Measurements from ENCODE around the gene ARID5B. TPM values are rescaled to one million over a fixed set of nuclear protein-coding genes. Genes with fewer than 3 reads are reported as not detected.

ARID5B gene
- total and polyA plus RNA-seq, 2 of the 4 experiments (the other 2 are of a cell fraction) = 41.0 to 125 TPM

DNA sequence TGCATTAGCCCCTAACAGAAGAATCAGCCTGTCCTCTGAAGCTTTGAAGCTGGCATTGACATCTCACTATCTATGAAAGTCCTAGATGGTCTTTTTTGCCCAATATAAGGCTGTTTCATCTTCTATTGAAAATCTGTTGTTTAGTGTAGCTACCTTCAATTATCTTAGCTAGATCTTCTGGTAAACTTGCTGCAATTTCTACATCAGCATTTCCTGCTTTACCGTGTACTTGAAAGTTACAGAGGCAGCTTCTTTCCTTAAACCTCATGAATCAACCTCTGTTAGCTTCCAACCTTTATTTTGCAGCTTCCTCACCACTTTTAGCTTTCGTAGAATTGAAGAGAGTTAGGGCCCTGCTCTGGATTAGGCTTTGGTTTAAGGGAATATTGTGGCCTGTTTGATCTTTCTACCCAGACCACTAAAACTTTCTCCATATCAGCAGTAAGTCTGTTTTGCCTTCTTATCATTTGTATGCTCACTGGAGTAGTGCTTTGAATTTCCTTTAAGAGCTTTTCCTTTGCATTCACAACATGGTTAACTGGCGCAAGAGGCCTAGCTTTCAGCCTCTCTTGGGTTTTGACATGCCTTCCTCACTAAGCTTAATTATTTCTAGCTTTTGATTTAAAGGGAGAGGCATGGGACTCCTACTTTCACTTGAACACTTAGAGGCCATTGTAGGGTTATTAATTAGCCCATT, 32.5 kb downstream of the ARID5B start:
- Histone ChIP-seq H2BK15ac (ENCODE audit: low read depth, low read length) (no peak overlapping the region), H3K18ac (ENCODE audit: low read depth, low read length) (no peak overlapping the region), H3K27me3 (ENCODE audit: control insufficient read depth, insufficient read depth, low read length) (no peaks in the 10 kb centered on the region), H3K4me1 (ENCODE audit: control insufficient read depth, insufficient read depth, low read length) (peaks cover 11% of the 10 kb centered on the region), H3K56ac (ENCODE audit: extremely low read depth, insufficient read depth, low read length) (no peak overlapping the region), H4K5ac (ENCODE audit: low read depth, low read length) (no peak overlapping the region; the same call in 1 of the 2 replicates), H3K9me1 (ENCODE audit: insufficient read depth, low read length) (peaks cover 3% of the 10 kb centered on the region; the same call in 1 of the 2 replicates), H3K14ac (replicated peaks; ENCODE audit: low read depth, low read length) (no peak overlapping the region), H2AK5ac (ENCODE audit: low read depth, low read length) (no peak overlapping the region), H2AFZ (replicated peaks; ENCODE audit: low read length, poor library complexity) (no peak overlapping the region), H3K9me3 (ENCODE audit: control insufficient read depth, insufficient read depth, low read length) (no peaks in the 10 kb centered on the region), H2BK20ac (ENCODE audit: low read depth, low read length) (no peak overlapping the region), H3K27ac (ENCODE audit: insufficient read depth, low read length) (no peak overlapping the region), H3K9ac (ENCODE audit: low read depth, low read length) (no peak overlapping the region), H3K4me2 (ENCODE audit: low read depth, low read length) (no peak overlapping the region), H3K23ac (ENCODE audit: low read depth, low read length) (no peak overlapping the region), H4K91ac (ENCODE audit: insufficient read depth, low read depth, low read length) (no peak overlapping the region), H2BK5ac (ENCODE audit: low read depth, low read length, poor library complexity, severe bottlenecking) (no peak overlapping the region), H2AK9ac (replicated peaks; ENCODE audit: low read depth, low read length, poor library complexity) (no peak overlapping the region), H2BK120ac (ENCODE audit: low read depth, low read length) (no peak overlapping the region), H3K4ac (ENCODE audit: low read depth, low read length) (no peak overlapping the region), H3K79me1 (ENCODE audit: low read depth in 1 of 2, low read length in 2 of 2) (peaks cover 48 to 74% of the 10 kb centered on the region in 2 experiments), H4K20me1 (ENCODE audit: insufficient read depth, low read length) (peaks cover 12% of the 10 kb centered on the region; the same call in 1 of the 2 replicates), H3K4me3 (ENCODE audit: insufficient read depth, low read depth, low read length) (no peak overlapping the region), H4K8ac (ENCODE audit: low read depth in 2 of 2, low read length in 2 of 2) (no peak overlapping the region), H3K36me3 (ENCODE audit: control insufficient read depth, insufficient read depth, low read length) (peaks cover 12% of the 10 kb centered on the region)
- DNase-seq (no peak), ATAC-seq (ENCODE audit: low read depth) (no peak)
- in situ Hi-C loops (cut with MboI; ENCODE audit: low sequenced_read_pairs) (no loop called here), intact Hi-C loops (cut with micrococcal nuclease) (no loop called here), dilution Hi-C loops (cut with HindIII; ENCODE audit: low sequenced_read_pairs, unreplicated experiment) (no loop called here)
- no TSS peak for BruUV-seq (replicated peaks)
- ChIA-PET CTCF (no interaction called here), POLR2A (ENCODE audit: unreplicated experiment) (interaction anchor here (0.6 kb wide), 1 partner anchor 988 kb away, joined by 3 read pairs; no protein-coding TSS in a partner anchor)
- 80% methylated on average over 1 of the region's 3 CpGs; no CpG with 5 or more reads in 1 of the 2 experiments for WGBS, 2 experiments (ENCODE audit: extremely low coverage in 2 of 2, insufficient read length in 1 of 2)
- TF ChIP-seq RFX5 (IDR thresholded peaks at IDR 0.05; ENCODE audit: low read depth, low read length) = no peak
- no peak for TF ChIP-seq CTCF (conservative IDR thresholded peaks at IDR 0.05; ENCODE audit: low read depth, low read length)
- TF ChIP-seq MAFK (IDR thresholded peaks at IDR 0.05; ENCODE audit: low read depth, low read length) = no peak
- TF ChIP-seq POLR2A (IDR thresholded peaks at IDR 0.05; ENCODE audit: low read depth, low read length) = no peak
- TF ChIP-seq CHD1 (IDR thresholded peaks at IDR 0.05; ENCODE audit: low read depth, low read length) = no peak
- no peak for TF ChIP-seq FOS (IDR thresholded peaks at IDR 0.05; ENCODE audit: low read depth, low read length)
- no peak for TF ChIP-seq SMC3 (IDR thresholded peaks at IDR 0.05; ENCODE audit: low read depth, low read length)
- TF ChIP-seq BHLHE40 (IDR thresholded peaks at IDR 0.05; ENCODE audit: low read depth, low read length) = no peak
- TF ChIP-seq MXI1 (IDR thresholded peaks at IDR 0.05; ENCODE audit: borderline replicate concordance, low read depth, low read length) = no peak
- no peak for TF ChIP-seq RAD21 (IDR thresholded peaks at IDR 0.05; ENCODE audit: low read length)
- no peak for TF ChIP-seq USF2 (IDR thresholded peaks at IDR 0.05; ENCODE audit: low read depth, low read length)
- no peak for TF ChIP-seq RCOR1 (IDR thresholded peaks at IDR 0.05; ENCODE audit: insufficient replicate concordance, low read length)
- TF ChIP-seq MAZ (IDR thresholded peaks at IDR 0.05; ENCODE audit: borderline replicate concordance, low read depth, low read length) = no peak
- TF ChIP-seq NFE2L2 (IDR thresholded peaks at IDR 0.05; ENCODE audit: low read depth, low read length) = no peak
